Hematopoietic multipotent progenitor cell treated with erythropoietin and hydrocortisone succinate and interleukin-3 and kit ligand, for 6 days (in vitro differentiated cells): Measurements from ENCODE around the gene TBL1X.
"Not testable (repeated sequence)": the region's sequence is repeated elsewhere in the genome, so short reads cannot be mapped to it uniquely, and the experiment has no call there.

Source experiments
- DNase-seq: peaks from one replicate; pipeline ENCODE4 v3.0.0-alpha.2; 2015

TBL1X gene

DNA sequence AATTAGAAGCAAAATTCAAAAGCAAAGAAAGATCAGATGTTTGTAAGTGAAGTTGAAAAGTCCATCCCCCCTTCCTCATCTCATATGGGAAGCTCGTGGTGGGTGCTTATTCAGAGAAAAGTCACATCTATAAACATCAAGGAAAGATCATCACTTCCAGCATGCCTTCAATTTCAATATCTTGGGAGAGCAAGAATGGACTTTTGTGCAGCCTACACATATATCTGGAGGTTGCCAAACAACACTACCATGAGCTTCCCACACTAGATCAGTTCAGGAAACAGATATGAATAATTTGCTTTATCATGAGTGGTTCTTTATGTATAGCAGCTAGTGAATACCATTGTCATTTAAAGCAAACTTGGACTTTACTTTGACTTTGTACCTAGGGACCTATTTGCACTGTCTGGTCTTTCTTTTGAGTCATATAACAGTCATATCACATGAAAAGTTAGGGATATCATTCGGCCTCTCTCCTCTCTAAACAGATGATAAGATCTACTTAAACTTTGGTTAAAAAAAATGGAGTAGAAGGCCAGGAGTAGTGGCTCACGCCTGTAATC, 5.6 kb upstream of the TBL1X start:
- DNase-seq, result no peak

DNA sequence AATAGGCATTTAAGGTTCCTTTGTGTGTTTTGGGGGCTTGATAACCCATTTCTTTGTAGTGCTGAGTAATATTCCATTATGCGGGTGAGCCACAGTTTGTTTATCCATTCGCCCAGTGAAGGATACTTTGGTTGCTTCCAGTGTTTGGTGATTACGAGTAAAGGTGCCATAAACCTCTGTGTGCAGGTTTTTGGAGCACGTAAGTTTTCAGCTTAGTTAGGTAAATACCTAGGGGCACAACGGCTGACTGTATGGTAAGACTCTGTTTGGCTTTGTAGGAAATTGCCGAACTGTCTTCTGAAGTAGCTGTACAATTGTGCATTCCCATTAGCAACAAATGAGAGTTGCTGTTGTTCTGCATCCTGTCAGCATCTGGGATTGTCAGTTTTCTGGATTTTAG, 3.8 kb upstream of the TBL1X start:
- DNase-seq, result no peak

DNA sequence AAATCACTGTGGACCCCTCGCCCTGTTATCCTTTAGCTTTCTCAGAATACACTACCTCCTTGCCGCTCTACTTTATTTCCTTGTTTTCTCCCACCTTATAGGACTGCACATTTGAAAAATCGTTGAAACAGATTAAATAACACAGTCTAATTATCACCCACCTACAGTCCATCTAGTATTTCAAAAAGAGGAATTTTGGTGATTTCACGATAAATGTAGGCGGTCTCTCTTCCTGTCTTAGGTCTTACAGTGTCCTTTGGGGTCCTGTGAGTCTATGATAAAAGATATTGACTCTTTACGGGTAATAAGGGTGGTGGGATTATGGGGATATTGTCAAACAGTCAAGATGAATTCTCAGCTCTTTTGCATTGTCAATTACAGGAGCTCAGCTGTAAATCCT, 2.4 kb upstream of the TBL1X start:
- no peak for DNase-seq

DNA sequence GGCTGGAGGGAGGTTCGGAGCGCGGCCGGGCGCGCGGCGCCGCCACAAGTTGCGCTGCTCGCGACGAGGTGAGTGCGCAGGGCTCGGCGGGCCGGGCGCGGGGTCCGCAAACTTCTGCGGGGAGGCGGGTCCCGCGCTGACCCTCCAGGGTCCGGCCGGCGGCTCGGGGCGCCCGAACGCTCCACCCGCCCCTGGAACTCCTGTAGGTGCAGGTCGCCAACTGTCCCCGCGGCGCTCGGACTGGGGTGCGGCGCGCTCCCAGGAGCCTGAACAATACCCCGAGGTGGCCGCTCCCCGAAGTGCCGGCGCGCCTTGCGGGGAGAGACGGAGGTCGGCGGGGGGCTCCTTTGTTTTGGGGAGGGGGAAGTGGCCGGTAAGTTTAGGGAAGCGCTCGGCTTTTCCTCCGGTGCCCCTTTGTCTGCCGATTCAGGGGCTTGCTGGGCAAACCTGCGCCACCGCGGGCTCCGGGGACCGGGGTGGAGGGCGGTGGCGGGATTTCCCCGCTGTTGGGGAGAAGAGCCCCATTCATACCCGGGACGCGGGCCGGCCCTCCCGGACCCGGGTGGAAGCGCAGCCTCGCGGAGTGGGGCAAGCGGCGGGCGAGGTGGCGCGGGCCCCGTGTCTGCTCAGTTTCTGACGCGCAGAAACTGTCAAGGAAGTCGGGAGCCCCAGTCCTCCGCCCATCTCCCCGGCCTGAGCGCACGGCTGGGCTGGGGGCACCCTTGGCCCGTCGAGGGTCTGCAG, 694 bp downstream of the TBL1X start:
- DNase-seq, result peak; percentile 22

DNA sequence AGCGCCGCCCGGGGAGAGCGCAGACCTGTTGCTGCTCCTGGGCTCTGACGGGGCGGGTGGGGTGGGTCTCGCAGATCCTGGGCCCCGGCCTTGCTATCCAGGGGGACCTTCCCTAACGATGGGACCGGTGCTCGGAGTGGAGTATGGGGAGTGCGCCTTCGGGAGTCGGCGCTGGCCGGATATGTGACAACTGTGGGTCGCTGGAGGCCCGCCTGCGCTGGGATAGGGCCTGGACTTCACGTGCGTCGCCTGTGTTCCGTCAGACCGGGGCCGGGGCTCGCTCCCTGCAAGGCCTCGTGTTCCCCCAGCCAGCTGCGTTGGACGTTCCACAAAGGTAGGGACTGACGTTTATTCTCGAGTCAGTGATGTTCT, 1.3 kb downstream of the TBL1X start:
- DNase-seq, result peak; percentile 43

DNA sequence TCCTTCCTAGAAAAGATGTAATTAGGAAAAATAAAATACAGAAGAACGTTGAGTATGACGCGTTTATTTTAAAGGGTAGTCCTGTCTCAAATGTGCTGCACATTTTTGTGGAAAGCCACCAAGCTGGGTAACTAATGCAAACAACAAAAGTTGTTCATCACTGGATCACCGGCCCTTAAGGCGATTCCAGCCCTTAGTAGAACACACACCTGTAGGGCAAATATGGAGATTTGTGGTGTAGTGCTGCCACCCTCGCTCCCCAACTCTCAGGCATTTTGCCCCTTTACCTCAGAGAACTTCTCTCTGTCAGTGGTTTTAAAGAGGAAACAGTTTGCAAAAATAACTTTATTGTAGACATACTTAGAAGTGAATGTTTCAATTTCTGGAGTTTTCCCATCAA, 1.9 kb downstream of the TBL1X start:
- DNase-seq, result no peak

DNA sequence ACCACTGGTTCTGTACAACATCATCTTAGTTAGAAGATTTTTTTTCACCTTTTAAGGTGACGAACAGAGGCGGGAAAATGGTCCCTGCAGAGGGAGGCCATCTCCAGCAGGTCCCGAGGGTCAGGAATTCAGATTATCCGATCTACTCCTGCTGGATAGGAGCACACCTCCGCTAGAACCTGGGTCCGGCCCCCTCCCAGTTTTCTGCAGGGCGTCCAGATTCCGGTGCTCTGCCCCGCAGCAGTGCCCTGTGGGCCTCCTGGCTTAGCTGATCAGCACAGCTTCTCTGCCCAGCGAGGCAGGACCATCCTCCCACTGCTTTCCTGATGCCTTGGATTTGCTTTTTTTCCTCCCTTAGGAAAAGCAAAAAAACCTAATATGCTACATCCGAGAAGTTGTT, 2.3 kb downstream of the TBL1X start:
- no peak for DNase-seq

DNA sequence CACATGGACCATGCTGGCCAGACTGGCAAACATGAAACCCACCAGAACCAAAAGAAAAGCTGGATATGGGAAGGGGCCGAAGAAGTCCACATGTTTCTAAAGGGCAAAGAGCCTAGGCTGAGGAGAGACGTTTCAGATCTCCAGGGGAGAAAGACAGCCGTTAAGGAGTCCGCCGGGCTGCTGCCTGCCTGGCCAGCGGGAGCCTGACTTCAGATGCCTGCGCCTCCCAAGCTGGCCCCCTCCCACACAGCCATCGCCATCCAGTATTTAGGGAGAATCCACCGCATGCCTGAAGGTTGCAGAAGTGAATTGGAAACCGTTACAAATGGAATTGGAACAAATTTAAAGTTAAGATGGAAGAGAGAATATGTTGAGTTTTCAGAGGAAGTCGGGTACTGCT, 2.9 kb downstream of the TBL1X start:
- DNase-seq, result no peak

DNA sequence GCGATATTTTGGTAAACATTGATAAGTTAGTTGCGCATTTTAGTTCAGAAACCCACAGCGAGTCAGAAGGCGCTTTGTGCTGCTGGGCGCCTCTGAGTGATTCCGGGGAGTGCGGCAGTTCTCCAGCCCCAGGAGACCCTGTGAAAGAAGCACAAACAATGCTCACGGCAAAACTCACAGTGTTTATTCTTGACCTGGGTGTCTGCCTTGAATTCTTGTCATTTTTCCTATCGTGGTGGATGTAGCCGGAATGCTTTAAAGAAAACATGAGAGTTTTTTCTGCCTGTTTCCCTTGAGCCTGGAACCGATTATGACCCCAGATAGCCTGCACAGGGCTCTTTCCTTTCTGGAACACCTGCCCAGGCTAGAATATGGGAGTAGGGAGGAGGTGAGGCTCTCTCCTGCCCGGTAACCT, 6.7 kb downstream of the TBL1X start:
- no peak for DNase-seq

DNA sequence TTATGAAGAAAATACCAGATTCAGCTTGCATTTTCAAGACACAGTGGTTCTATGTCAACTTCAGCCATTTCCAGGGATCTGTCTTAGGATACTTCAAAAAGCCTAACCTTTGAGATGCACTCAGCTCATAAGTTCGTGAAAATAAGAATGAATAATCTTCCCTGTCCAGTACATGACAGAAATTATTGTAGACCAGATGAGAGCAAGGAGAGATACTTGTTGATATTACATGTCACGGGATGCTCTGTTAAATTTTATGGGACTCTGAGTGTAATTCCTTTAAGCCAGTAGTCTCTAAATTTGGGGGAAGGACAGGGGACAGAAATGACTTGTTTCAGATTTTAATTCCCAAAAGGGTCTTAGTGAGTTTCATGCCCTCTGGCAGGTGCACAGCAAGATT, 8.8 kb downstream of the TBL1X start:
- no peak for DNase-seq

DNA sequence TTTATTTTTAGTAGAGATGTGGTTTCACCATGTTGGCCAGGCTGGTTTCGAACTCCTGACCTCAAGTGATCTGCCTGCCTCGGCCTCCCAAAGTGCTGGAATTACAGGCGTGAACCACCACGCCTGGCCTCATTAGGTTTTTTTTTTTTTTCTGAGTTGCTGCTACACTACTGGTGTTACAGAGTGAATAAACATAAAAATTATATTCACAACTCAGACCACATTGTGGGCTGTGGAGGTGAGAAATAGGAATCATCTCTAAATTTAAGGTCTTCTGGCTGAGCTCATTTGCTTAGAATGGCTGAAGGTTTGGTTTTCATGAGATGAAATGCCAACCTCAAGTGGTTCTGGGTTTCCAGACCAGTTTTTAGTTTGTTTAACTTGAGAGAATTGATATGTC, 10.6 kb downstream of the TBL1X start:
- DNase-seq, result not testable (repeated sequence)

DNA sequence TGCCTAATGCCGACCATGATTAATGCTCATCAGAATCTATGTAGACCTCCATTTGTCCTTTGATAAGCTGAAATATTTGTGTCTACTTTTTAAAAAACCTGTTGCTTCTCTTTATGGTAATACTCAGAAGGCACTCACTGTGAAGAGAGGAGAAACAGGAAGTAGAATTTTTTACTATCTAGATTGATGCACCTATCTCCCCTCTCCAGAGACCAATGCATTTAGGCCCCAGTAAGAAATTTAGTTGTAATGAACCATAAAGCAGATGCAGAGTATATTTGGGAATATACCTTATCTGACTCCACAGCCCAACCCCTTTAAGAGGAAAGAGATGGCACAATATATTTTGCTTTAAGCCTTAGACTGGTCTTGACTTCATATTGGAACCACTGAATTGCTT, 11.1 kb downstream of the TBL1X start:
- peak; percentile 58 for DNase-seq

DNA sequence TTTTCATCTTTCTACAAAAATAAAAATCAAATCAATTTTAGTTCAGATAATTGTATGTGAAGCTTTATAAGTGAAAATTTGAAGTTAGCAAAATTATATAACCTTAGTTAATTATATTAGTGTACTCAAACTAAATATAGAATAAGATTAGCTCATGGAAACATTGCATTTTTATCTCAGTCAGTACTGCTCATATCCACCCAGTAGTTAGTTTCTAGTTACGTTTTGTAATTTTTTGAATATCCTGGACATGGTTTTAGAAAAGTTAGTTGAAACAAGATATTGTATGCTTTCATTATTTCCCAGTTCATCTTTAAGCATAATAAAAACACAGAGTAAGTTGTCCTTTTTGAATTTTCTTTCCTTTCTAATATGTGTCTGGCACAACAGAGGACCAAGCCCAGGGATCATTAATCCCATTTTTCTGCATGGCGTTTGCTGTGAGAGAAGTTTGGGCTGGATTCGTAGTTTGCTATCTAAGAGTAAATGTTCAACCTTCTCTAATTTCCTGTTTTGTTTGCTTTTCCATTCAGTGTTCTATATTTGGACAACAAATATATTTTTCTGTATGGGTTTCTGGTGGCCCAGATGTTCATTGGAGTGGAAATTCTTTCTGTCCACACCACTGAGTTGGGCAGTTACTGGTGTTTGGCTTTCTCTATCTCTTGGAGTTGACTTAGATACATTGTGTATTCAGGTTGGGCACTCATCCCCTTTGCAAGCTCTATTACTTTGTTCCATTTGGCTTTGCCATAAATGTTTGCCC, 12.1 kb downstream of the TBL1X start:
- DNase-seq, result no peak

DNA sequence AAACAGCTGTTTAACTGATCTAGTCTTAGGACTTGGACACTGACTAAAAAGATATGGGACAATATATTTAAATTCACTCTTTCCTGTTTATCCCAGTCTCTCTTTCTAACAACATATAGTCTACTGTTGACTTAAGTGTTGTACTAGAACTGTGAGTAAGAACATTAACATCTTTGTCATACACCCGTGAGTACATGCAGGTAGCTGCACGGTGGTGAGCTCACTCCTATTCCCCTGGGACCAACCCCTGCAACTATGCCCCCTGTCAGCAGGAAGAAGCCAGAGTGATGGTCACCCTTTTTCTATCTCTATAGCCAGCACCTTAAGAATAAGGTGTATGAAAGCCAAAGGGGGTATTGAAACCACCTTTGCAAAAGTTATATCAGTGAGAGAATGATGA, 17.6 kb downstream of the TBL1X start:
- DNase-seq, result no peak

DNA sequence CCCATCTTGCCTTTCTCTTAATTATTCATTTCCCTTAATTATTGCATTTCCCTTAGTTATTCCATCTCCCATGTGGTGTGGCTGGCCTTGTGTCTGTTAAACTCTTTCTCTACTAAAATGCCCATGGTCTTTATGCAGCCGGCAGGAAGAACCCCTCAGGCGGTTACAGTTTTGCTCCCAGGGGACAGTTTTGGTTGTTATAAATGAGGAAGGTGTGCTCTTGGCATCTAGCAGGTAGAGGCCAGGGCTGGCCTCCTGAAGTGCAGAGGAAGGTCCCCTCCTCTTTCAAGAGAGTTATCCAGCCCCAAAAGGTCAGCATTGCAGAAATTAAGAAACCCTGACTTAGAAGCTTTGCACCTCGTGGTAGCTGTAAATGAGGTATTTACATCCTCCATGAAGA, 18.0 kb downstream of the TBL1X start:
- no peak for DNase-seq

DNA sequence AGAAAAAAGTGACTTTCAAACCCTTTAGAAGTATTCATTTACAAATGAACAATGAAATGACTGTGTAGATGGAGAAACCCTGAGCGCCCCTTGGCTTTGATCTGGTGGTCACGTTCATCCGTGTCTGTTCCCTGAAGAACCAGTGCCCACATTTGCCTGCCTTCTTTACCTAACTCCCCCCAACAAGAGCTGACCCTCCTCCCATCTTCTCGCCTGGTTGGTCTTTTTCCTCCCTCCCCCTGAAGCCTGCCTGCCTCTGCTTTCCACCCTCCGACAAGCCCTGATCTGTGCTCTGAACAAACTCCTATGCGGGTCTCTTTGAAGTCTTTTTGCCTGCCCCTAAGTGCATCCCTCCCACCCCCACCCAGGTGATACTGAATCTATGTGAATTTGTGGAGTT, 18.5 kb downstream of the TBL1X start:
- no peak for DNase-seq

DNA sequence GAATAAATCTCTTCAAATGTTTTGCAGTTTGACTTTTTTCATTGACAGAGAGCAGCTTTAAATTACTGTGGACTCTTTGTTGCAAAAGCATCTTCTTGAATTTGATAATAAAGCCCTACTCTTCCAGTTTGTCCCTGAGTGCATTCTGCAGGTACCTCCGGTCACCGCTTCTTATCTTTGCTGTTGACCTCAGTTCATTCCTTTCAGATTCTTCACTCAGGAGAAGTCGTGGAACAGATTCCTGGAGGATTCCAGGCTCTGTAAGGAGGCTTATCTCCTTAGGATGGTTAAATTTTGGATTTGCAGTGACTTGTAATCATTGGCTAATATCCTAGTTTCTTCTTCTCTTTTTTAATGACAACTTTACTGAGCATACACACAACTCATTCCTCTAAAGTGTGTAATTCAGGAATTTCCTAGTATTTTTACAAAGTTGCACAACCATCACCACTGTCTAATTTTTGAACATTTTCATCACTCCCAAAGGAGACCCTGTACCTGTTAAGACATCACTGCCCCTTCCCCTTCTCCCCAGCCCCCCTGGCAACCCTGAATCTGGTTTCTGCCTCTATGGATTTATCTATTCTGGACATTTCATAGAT, 22.0 kb downstream of the TBL1X start:
- DNase-seq, result no peak

DNA sequence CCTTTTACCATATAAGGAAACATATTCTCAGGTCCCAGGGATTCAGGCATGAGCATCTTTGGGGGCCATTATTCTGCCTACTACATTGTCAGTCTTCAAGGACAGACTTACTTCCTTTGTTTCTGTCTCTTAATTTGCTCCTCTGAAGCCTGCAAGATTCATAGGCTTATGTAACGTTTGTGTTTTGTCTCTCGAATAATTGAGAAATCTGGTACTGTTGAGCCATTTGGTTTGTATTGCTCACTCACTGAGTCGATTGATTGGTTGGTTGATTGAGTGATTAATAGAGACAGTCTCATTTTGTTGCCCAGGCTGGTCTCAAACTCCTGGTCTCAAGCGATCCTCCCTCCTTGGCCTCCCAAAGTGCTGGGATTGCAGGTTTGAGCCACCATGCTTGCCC, 23.7 kb downstream of the TBL1X start:
- no peak for DNase-seq

DNA sequence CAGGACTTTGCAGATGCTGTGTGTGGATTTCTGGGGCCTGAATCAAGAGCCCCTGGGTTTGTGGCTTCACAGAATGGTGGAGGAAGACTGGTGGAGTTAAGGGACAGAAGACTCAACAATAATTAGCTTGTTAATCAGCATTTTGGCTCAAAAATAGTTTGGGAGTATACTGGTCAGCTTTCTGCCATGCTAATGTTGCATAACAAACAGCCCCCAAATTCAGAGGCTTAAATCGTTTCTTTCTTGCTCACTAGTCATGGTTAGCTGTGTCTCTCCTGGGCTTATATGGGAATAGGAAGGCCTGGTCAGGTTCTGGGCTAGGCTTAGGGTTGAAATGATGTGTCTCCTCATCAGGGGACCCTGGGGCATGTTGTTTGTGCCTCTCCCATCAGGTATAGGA, 24.4 kb downstream of the TBL1X start:
- DNase-seq, result no peak

DNA sequence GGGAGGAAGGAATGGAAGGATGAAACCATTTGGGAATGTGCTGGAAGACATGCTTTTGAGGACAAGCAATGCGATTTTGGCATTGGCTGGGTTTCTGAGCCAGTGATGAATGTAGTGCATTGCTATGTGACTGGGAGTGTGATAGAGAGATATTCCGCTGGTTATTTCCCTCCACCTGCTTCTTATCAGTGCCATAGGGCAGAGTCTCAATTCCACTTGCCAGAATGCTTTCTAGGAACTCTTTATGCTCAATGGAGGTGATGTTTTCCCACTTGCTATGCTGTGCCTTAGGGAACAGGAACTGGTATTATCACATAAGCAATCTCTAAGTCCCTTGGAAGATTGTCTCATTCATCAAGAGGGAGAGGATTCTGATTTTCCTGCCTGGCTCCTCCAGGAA, 28.0 kb downstream of the TBL1X start:
- DNase-seq, result no peak

DNA sequence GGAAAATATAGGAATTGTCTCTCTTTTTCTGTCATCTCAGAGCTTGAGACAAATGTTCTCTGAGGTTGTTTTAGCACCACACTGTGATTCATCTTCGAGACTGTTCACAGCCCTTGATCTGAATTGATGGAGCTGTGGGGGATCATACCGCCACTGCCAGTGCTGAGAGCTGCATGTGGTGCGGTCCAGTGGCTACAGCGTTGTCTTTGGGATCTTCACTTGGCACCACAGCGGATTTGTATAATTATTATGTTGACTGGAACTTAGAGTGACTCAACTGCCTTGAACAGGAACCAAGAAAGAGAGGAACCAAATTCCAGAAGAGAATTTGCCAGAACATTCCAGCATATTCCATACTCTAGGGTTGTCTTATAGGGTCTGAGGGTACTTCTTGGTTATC, 29.1 kb downstream of the TBL1X start:
- DNase-seq, result no peak

DNA sequence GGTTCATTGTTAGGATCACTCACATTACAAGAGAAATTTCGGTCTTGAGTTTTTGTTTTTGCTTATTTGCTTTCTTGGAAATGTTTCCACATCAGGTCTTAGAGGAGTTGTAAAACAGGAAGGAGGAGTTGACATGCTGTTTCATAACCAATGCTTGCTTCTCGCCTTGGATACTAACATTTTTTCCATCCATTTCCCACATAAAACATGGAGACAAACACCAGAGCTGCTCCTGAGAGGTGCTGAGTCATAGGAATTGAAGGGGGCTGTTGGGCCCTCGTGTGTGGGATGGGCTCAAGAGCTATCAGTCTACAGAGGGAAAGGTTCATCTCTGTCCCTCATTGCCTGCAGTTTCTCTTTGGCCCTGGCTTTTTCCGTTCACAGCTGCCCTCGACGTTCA, 29.9 kb downstream of the TBL1X start:
- no peak for DNase-seq

DNA sequence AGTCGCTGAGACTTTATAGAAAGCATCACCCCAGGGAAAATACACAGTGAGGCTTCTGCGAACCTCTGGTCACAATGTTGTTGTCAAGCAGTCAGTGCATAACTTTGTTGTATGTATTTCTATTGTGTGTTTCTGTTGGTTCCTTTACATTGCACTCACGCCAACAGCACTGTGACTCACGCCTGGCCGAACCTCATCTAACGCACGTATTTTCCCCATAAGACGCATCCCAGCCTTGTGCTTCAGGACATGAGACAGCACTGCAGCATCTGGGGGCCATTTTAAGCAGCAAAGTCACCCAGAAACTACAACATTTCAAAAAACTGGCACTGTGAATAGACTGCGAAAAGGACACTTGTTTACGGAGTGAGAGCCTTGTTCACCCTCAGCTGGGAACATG, 30.6 kb downstream of the TBL1X start:
- DNase-seq, result no peak

DNA sequence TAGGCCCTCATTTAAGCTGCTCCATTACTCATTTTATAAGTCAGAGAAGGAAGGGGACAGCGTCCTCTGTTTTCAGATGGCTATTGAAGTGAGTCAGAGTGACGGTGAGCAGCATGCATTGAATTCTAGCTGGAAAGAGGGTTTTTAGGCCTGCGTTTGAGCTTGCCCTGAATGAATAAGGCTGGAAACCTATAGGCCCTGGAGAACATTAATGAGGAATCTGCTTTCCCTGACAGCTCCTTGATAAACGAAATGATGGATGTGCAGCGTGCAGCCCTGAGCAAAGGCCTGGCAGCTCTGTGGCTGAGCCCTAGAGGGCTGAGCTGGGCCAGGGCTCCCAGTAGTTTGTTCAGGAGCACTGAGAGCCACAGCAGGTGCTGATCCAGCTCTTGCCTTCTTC, 33.4 kb downstream of the TBL1X start:
- DNase-seq, result no peak
